ENCODE measurements around the gene COPS9.

COPS9 gene

DNA sequence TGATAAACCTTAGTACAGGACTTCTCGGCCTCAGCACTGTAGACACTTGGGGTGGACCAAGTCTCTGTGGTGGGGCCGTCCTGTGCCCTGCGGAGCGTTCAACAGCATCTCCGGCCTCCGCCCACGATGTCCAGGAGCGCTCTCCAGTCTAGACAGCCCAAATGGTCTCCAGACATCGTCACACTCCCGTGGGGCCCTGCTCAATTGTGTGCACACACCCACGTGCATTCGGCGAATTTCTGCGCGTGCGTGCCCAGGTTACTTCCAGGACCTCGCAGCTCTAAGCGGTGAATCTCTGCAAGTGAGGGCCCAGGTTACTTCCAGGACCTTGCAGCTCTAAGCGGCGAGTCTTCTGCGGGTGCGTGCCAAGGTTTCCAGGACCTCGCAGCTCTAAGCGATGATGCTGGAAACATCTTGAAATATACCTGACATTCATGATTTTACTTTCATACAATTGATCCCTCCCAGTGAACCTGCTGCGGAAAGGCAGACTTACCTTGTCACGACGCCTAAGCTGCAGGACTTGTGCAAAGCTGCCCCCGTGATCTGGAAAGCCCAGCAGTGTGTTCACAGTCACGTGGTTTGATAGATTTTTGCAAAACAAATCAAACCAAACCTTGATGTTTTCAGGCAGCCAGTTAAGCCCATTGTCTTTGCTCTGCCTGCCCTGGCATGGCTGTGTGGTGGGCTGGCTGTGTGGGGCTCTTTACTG is 20.5 kb upstream of the COPS9 start:
- TF ChIP-seq POLR2A (IDR thresholded peaks at IDR 0.05; ENCODE audit: extremely low read depth, insufficient read length) (no peak), MYC (IDR thresholded peaks at IDR 0.05; ENCODE audit: low read depth, low read length) (no peak)
- TF ChIP-seq, protein P1, sequence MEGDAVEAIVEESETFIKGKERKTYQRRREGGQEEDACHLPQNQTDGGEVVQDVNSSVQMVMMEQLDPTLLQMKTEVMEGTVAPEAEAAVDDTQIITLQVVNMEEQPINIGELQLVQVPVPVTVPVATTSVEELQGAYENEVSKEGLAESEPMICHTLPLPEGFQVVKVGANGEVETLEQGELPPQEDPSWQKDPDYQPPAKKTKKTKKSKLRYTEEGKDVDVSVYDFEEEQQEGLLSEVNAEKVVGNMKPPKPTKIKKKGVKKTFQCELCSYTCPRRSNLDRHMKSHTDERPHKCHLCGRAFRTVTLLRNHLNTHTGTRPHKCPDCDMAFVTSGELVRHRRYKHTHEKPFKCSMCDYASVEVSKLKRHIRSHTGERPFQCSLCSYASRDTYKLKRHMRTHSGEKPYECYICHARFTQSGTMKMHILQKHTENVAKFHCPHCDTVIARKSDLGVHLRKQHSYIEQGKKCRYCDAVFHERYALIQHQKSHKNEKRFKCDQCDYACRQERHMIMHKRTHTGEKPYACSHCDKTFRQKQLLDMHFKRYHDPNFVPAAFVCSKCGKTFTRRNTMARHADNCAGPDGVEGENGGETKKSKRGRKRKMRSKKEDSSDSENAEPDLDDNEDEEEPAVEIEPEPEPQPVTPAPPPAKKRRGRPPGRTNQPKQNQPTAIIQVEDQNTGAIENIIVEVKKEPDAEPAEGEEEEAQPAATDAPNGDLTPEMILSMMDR (IDR thresholded peaks at IDR 0.05; ENCODE audit: low read depth, low read length), result no peak
- TF ChIP-seq, protein P2, sequence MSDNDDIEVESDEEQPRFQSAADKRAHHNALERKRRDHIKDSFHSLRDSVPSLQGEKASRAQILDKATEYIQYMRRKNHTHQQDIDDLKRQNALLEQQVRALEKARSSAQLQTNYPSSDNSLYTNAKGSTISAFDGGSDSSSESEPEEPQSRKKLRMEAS (IDR thresholded peaks at IDR 0.05; ENCODE audit: low read depth, low read length), result no peak
- H3K4me3 ChIP-seq (ENCODE audit: low read depth, low read length), result no peak overlapping the region
- DNase-seq (ENCODE audit: low read depth), result no peak

DNA sequence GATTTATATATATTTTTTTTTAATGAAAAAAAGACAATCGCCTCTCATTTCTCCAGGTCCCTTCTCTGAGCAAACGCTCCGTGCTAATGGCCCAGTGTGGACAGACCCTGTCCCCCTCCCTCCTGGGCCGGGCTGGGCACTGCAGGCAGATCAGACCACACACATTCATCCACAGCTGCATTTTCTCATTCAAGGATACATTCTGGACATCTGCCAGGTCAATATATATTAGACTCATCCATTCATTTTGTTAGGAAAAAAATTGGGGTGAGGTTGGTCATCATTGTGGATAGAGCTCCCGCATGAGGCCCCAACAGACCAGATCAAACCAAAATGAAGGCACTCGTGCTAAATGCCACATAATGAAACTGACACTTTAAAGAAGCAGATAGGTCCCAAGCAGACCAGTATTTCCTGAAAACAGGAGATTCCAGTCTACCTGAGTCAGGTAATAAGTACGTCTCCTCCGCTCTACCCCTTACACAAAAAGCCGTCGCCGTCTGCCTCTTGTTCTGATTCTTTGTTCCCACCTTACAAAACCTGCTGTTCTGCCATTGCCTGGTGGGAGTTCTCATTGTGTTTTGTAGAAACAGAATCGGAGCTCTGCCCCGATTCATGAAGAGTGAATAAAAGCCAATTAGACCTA is 19.8 kb upstream of the COPS9 start:
- TF ChIP-seq, protein P2 (IDR thresholded peaks at IDR 0.05; ENCODE audit: low read depth, low read length), result no peak
- TF ChIP-seq, protein P1 (IDR thresholded peaks at IDR 0.05; ENCODE audit: low read depth, low read length), result no peak
- no peak overlapping the region for H3K4me3 ChIP-seq (ENCODE audit: low read depth, low read length)
- DNase-seq (ENCODE audit: low read depth), result no peak

DNA sequence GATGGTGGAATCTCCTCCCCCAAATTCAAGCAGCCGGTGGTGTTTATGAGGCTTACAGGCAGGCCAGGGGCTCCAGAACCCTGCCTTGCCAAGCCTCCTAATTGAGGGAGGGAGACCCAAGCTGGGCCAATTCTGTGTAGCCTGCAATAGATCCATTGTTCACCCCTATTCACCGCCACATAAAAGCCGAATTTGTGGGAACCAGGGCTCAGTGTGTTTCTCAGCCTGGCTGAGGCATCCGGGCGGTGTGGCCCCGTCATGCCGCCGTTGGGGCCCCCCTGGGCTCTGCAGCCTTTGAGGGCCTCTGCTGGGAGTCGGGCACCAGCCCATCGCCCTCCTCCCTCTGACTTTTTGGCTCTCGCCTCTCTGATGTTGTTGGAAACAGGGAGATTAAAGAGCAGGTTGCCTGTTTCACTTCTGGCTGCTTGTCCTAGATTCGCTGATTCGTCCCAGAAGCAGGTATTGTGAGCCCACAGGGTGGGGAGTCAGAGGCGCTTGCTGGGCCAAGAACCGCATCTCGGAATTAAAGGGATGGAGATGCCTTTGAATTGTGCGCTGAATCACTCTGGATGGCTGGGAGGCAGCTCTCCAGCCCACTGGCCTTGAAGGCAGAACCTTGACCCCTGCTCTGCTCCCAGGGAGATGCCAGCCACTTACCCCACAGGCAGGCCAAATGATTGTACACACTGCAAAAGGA is 19.1 kb upstream of the COPS9 start:
- no peak for DNase-seq (ENCODE audit: low read depth)
- H3K4me3 ChIP-seq (ENCODE audit: low read depth, low read length), result no peak overlapping the region
- TF ChIP-seq, protein P2 (IDR thresholded peaks at IDR 0.05; ENCODE audit: low read depth, low read length), result no peak
- TF ChIP-seq, protein P1 (IDR thresholded peaks at IDR 0.05; ENCODE audit: low read depth, low read length), result no peak
- TF ChIP-seq POLR2A (IDR thresholded peaks at IDR 0.05; ENCODE audit: extremely low read depth, insufficient read length) (no peak), MYC (IDR thresholded peaks at IDR 0.05; ENCODE audit: low read depth, low read length) (no peak)

DNA sequence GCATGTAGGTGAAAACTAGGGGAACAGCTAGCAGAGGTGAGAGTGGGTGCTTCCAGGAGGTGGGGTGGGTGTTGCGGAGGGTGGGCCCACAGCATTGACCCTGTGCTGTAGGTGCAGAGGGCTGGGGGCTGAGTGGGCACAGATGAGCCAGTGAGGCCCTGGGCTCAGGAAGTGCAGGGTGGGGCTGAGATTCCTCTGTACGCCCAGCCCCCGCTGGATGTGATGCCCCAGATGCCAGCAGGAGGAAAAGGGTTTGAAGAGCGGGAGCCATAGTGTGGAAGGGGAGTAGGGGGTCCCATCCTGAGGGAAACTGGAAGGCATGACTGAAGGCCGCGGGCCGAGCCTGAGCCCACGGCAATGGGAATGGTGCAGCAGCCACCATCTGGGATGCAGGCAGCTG is 18.5 kb upstream of the COPS9 start:
- TF ChIP-seq, protein P2 (IDR thresholded peaks at IDR 0.05; ENCODE audit: low read depth, low read length), result no peak
- TF ChIP-seq, protein P1 (IDR thresholded peaks at IDR 0.05; ENCODE audit: low read depth, low read length), result no peak
- TF ChIP-seq POLR2A (IDR thresholded peaks at IDR 0.05; ENCODE audit: extremely low read depth, insufficient read length), result no peak
- no peak for TF ChIP-seq MYC (IDR thresholded peaks at IDR 0.05; ENCODE audit: low read depth, low read length)
- no peak overlapping the region for H3K4me3 ChIP-seq (ENCODE audit: low read depth, low read length)
- no peak for DNase-seq (ENCODE audit: low read depth)

DNA sequence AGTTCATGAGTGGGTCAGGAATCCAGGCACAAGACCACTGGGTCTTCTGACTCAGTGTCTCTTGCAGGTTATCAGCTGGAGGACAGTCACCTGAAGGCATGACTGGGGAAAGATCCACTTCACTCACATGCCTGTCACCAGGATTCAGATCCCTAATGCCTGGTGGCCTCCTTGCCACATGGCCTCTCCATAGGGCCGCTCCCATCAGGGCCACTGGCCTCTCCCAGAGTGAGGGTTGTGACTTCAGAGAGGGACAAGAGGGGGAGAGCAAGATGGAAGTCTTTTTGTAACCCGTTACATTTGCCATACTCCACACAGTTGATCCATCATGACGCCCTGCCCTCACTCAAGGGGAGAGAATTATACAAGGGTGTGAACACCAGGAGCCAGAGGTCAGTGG is 17.3 kb upstream of the COPS9 start:
- H3K4me3 ChIP-seq (ENCODE audit: low read depth, low read length), result no peak overlapping the region
- TF ChIP-seq MYC (IDR thresholded peaks at IDR 0.05; ENCODE audit: low read depth, low read length), result no peak
- TF ChIP-seq, protein P1 (IDR thresholded peaks at IDR 0.05; ENCODE audit: low read depth, low read length), result no peak
- TF ChIP-seq, protein P2 (IDR thresholded peaks at IDR 0.05; ENCODE audit: low read depth, low read length), result no peak
- TF ChIP-seq POLR2A (IDR thresholded peaks at IDR 0.05; ENCODE audit: extremely low read depth, insufficient read length), result no peak
- DNase-seq (ENCODE audit: low read depth), result no peak

Data from NB4 (cell line).